NCI-H2107 treated with DMSO at 0.1 percent for 48 hours (cell line): ENCODE results near the gene HYAL1.
"Not testable (repeated sequence)": the region's sequence is repeated elsewhere in the genome, so short reads cannot be mapped to it uniquely, and the experiment has no call there.

Experiments
- DNase-seq: peaks from one replicate; lab custom pipeline; 2025; ENCODE audit not compliant: unreplicated experiment; lab: John Stamatoyannopoulos, UW

Gene HYAL1

DNA sequence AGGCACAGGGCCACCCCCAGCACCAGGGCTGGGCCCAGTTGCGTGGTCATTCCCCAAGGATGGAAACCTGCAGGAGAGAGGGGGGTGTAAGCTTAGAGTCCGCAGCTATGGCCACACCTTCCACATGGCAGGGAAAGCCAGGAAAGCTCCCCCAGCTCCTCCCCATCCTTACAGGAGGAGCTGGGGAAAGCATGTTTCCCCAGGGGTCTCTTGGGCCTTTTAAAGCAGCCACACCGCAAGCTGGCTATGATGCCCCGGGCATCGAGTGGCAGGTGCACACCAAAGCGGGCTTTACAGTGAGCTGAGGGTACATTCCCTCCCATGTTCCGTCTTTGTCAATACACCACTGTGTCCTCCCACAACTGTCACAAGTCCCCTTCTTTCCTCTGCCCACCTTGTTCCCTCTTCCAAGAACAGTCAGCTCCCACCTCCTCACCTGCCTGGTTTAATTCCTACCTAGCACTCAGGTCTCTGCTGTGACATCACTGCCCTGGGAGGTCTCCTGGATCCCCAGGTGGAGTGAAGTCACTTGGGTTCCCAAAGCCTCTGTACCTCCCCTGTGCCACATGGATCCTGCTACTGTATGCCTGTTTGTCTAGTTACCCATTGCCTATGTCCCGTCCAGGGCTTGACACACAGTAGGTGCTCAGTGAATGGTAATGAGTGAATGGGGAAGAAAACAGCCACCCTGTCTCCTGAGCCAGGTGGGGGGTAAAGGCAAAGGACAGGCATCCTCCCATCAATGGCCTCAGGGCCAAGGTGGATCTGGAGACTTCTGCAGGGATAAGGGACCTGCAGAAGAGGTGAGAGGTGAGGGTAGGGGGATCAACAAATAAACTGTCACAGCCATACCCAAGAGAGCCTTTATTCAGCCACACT lies 7.6 kb downstream of the HYAL1 start:
- no peak for DNase-seq

DNA sequence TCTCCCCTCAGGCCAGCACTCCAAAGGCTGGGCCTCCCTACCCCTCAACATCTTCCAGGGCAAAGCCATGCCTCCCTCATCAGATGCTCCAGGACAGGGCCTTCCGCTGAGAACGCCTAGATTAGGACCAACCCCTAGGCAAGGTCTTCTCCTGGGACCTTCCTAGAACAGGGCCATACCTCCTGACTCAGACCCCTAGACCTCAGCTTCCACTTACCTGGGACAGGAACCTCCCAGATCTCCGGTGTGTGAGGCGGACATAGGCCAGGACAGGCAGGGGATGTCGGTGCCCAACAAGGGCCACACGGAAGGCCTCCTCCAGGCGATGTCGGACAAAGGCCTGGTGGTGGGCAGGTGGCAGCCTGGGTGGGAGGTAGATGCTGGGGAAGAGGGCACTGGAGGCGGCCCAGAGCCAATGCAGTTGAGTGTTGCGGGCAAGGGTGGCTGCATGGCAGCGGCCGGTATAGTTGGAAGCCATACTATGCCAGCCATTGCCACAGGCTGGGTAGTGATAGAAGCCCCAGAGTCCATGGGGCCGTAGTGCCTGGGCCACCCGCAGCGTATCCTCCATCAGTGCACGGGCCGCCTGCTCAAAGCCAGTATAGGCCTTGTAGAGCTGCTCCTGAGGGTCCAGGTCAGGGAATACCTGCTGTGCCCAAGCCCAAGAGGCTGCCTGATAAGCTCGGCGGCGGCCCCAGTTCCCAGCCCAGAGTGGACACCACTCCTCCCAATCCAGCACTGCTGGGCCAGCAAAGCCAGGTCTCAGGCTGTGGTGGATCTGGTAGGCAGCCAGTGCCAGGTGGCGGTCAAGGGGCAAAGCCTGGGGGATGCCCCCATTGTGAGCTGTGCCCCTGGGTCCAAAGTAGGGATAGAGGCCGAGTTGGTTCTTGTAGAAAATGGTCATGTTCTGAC lies 8.6 kb downstream of the HYAL1 start:
- no peak for DNase-seq

- no peak for DNase-seq
Observed at GRCh38 chr3:50294089-50294488, 9.3 kb downstream of the HYAL1 start.

DNA sequence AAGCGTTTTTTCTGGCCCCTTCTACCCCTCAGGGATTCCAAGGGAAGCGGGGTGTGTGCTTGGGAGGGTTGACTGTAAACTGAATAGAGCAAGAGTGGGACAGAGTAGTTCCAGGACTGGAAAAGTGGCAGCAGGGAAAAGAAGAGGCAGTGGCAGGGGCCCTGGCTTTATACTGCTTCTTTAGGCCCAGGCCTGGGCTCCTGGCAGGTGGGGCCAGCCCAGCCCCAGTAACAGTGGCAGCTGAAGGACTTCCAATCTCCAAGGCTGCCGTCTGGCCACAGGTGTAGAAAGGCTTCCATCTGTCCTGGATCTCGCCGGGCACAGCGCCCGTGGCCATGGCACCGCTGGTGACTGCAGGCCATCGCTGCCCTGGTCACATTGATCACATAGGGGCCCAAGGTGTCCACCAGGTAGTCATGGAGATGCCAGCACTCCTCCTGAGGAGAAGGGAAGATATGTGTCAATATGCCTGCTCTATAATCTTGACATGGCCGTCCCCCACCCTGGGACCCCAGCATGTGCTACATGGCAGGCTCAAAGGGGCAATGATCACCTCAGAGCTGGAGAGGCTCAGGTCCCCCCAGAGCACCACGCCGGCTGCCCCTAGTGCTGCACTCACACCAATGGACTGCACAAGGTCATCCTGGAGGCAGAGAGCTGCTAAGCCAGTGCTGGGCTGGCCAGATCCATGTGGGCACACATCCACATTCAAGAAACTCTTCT lies 10.1 kb downstream of the HYAL1 start:
- DNase-seq, result no peak

- peak; percentile 65 for DNase-seq
Observed at GRCh38 chr3:50292159-50293078, 11.0 kb downstream of the HYAL1 start, which contains the start of gene IFRD2. IFRD2 (minus strand) TSS chr3:50292429; CDS start chr3:50292274, 155 bp downstream.

DNA sequence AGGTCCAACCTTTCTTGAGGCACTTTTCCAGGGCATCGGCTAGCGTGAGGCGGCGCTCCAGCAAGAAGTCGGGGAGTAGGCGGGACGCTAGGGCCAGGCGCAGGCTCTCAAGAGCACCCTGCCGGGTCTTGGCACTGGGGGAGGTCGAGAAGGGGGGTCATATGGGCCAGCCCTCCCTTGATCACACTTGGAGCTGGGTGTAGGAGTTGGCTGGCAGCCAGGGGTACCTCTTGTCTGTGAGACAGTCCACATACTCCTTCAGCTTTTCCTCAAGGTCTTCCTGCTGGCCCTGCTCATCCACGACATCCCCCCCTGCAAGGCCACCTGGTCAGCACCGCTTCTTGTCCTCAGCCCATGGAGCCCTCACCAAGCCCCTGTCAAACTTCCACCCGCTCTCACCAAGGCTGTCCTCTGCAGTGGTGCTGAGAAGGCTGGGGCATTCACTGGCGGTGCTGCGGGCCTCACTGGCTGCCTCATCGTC lies 13.2 kb downstream of the HYAL1 start:
- no peak for DNase-seq

GRCh38 chr3:50289130-50289529 lies 14.2 kb downstream of the HYAL1 start:
- no peak for DNase-seq

DNA sequence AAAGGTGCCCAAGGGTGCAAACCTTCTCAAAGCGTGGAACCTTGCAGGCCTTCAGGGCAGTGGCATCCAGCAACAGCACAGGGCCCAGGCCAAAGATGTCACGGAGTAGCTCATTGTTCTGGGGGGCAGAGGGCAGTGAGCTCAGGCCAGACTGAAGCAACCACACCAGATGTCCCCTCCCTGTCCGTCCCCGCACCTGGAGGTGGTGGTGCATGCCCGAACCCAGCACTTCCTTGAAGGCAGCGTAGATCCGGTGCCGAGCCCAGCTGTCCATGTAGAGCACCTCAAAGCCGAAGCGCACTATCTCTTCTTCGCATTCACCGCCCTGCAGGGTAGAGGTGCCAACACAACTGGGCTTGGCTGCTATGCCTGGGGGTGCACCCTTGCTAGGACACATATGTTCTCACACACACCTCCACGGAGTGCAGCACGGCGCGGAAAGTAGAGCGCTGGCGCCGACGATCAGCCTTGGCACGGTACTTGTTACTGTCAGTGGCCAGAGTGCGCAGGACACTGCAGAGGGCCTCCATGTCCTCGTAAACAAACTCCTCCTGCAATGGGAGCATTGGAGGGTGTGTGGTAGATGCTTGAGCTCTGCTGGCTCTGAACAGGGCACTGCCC lies 14.9 kb downstream of the HYAL1 start:
- DNase-seq, result no peak

GRCh38 chr3:50287262-50287661 lies 16.1 kb downstream of the HYAL1 start:
- DNase-seq, result no peak

DNA sequence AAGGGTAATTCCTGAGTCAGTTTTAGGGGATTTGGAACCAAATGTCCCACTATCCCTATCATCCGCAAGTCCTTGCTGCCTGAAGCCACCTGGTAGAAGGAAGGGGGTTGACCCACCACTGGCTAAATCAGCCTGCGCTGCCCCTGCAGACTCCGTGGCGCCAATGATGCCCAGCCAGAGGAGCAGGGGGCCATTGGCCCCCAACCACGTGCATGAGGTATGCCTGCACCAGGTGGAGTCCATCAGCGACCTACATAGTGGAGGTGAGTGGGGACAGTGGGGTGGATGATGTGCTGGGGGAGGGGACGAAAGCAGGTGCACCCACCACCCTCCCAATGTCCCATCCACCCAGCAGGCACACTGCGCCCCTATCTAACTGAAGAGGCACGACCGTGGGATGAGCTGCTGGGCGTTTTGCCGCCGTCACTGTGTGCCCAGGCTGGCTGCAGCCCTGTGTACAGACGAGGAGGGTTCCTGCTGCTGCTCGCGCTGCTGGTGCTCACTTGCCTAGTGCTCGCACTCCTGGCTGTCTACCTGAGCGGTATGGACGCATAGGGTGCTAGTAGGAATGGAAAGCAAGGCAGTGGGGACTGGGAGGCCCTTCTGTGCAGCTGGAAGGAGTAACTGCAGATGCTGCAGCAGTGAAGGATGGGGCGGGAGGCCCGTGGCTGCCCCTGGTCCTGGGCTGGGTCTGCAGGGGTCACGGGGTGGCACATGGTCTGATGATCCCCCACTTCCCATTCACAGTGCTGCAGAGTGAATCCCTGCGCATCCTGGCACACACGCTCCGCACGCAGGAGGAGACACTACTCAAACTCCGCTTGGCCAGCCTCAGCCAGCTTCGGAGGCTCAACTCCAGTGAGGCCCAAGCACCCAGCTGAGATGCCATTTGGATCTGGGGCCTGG lies 16.8 kb downstream of the HYAL1 start:
- DNase-seq, result no peak

GRCh38 chr3:50284121-50284520 lies 19.3 kb downstream of the HYAL1 start:
- not testable (repeated sequence) for DNase-seq

DNA sequence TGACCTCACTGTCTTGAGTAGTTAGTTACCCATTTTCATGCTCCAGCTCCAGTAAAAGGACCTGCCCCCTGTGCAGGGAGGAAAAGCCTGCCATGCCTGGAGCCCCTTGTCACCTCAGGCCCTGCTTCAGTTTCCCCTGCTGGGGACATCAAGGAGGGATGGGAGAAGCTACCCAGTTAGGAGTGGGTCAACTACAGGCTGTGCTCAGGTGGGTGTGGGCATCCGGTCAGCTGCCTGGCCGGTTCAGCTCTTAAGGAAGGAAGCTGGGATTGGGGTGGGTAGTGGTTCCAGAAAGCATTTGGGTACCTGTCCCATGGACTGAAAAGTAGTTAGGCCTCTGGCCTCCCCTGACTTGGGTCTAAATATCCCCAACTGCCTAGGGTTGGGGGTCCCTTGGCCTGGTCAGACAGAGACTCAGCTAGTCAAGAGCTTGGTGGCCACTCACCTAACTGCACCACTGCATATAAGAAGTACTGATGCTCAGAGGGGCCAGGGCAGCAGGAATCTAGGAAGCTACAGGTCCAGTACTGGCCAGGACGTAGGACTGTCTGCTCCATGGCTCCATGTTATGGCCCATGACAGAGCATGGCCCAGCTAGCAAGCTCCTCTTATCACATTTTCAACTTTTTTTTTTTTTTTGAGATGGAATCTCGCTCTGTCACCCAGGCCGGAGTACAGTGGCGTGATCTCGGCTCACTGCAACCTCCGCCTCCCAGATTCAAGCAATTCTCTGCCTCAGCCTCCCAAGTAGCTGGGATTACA lies 23.9 kb downstream of the HYAL1 start:
- DNase-seq, result no peak

DNA sequence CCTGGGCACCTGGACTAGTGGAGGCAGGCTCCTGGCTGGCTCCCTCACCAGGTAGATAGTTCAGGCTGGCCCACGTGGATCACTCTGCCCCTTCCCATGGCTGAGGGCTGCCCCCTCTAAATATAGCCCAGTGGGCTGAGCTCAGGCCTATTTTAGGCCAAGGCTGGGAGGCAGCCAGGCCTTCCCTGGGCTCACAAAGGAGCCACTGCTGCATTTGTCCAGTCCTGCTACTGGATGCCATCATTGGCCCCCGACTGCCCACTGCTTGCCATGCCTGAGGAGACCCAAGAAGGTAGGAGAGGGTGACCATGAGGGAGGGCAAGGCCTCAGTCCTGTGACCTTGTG lies 24.5 kb downstream of the HYAL1 start, which contains the start of gene LSMEM2:
Gene LSMEM2 (plus strand): TSS at position 208 of the 345 bp plus-strand sequence. CDS start 27 bp downstream, at position 235.
- DNase-seq, result no peak

DNA sequence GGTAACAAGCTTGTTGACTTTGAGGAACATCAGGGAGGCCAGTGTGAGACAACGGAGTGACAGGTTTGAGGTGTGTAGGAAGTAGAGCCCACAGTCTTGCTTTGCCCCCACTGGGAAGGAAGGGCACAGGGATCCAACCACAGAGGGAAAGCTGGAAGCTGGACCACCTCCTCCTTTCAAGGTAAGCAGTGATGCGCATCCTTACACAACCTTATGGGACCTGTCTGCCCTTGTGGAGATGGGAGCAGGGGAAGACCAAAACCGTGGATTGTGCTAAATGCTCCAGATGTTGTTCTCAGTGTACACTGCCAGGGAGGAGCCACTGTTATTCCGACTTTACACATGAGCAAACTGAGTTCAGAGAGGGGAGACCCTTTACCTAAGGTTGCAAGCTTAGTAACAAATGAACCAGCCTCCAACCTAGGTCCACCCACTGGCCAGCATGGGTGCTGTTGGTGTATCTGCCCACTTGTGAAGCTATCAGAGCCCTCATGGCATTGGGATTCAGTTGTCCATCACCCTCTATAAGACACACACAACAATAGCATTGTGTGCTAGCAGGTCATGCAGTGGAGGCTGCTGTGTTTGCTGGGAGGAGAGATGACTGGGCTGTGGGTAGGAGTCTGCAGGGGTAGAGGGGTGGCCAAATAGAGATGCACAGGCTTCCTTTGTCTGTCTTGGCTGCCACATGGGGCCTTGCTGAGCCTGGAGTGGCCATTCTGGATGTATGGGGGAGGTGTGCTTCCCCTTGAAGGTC lies 25.1 kb downstream of the HYAL1 start:
- DNase-seq, result no peak

- no peak for DNase-seq
Observed at GRCh38 chr3:50276762-50277101, 26.6 kb downstream of the HYAL1 start.

GRCh38 chr3:50275996-50276761 lies 27.2 kb downstream of the HYAL1 start:
- DNase-seq, result no peak
